Measurements from ENCODE around the gene ARHGAP25.

Gene ARHGAP25

GRCh38 chr2:68709421-68709911, 25.1 kb upstream of the ARHGAP25 start:
- TF ChIP-seq, protein P1, sequence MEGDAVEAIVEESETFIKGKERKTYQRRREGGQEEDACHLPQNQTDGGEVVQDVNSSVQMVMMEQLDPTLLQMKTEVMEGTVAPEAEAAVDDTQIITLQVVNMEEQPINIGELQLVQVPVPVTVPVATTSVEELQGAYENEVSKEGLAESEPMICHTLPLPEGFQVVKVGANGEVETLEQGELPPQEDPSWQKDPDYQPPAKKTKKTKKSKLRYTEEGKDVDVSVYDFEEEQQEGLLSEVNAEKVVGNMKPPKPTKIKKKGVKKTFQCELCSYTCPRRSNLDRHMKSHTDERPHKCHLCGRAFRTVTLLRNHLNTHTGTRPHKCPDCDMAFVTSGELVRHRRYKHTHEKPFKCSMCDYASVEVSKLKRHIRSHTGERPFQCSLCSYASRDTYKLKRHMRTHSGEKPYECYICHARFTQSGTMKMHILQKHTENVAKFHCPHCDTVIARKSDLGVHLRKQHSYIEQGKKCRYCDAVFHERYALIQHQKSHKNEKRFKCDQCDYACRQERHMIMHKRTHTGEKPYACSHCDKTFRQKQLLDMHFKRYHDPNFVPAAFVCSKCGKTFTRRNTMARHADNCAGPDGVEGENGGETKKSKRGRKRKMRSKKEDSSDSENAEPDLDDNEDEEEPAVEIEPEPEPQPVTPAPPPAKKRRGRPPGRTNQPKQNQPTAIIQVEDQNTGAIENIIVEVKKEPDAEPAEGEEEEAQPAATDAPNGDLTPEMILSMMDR (IDR thresholded peaks at IDR 0.05): peak; percentile 49

DNA sequence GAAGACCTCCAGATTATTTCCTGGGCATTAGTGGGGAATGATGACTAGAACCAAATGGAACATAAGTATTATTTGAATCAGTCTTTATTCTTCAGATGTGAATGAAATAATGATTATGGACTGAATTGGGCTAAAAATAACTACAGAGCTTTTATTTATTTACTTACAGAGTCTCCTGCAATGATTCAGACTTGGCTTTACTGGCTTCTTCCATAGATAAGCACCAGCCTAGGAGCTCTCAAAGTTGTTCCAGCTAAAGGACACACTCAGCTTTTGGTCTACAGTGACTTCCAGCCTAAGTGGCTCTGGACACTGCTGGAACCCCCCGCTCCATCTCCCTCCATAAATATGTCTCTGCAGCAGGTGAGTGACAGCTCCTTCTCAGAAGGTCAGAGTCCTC, 24.3 kb upstream of the ARHGAP25 start:
- TF ChIP-seq, protein P1 (IDR thresholded peaks at IDR 0.05): no peak

DNA sequence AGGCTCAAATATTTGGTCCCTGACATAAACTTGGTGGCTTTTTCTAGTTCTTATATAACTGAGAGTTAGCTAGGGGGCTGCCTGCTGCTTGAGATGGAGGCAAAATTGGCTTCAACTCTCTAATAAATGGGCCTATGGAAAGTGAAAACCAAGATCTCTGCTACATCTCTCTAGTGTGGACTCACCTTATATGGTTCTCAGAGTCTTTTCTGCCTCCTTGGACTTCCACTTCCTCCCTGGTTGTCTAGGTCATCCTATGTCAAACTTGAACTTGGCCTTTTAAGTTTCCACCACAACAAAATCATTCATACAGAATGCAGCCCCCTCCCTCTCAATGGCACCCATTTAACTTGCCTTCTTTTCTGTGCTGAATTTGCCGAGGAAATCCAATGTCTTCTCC, 23.9 kb upstream of the ARHGAP25 start:
- TF ChIP-seq, protein P1 (IDR thresholded peaks at IDR 0.05): no peak

DNA sequence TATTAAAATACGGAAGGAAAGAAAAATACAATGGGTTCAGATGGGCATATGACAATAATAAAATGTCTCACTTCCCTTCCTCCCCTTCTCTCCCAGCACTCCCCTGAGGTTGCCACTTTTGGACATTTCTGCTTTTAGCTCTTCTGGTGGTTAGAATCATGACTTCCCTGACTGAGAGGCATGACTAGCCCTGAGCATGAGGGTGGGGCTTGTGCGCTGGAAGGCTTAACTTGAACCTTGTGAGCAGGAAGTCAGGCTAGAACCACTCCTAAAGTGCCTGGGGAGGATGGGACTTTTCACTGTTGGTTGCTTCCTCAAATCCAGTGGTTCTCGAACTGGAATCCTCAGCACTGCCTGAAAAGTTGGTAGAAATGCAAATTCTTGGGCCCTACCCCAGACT, 19.7 kb upstream of the ARHGAP25 start:
- TF ChIP-seq, protein P1 (IDR thresholded peaks at IDR 0.05): no peak

- TF ChIP-seq, protein P1 (IDR thresholded peaks at IDR 0.05): peak; percentile 55
Measured at GRCh38 chr2:68715353-68716041, 19.1 kb upstream of the ARHGAP25 start.

- TF ChIP-seq, protein P1 (IDR thresholded peaks at IDR 0.05): no peak
Measured at GRCh38 chr2:68716604-68717304, 17.9 kb upstream of the ARHGAP25 start.

DNA sequence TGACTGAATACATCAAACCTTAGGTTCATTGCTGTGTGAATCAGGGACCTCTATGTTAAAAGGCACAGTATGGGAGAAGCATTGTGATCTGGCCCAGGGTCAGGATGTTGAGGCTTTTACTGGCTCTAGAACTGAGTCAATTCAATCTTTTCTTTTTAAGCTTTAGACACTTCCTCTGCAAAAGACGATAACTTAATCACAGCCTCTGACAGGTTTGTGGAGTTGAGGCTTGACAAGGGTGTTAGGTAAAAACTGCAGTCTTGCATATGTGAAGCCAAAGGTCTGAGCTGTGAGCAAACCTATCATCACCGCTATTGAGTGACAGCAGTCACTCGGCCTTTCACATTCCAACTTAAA, 17.3 kb upstream of the ARHGAP25 start:
- TF ChIP-seq, protein P1 (IDR thresholded peaks at IDR 0.05): no peak
